ENCODE measurements around the gene RNF126. TPM values are rescaled to one million over a fixed set of nuclear protein-coding genes. Genes with fewer than 3 reads are reported as not detected.

The RNF126 gene
- 126 and 152 TPM in 2 replicates for total RNA-seq

GRCh38 chr19:662962-663681 lies at the start of gene RNF126:
TSS of gene RNF126 (minus strand) at chr19:663214. CDS start at chr19:663121, 93 bp downstream.

DNA sequence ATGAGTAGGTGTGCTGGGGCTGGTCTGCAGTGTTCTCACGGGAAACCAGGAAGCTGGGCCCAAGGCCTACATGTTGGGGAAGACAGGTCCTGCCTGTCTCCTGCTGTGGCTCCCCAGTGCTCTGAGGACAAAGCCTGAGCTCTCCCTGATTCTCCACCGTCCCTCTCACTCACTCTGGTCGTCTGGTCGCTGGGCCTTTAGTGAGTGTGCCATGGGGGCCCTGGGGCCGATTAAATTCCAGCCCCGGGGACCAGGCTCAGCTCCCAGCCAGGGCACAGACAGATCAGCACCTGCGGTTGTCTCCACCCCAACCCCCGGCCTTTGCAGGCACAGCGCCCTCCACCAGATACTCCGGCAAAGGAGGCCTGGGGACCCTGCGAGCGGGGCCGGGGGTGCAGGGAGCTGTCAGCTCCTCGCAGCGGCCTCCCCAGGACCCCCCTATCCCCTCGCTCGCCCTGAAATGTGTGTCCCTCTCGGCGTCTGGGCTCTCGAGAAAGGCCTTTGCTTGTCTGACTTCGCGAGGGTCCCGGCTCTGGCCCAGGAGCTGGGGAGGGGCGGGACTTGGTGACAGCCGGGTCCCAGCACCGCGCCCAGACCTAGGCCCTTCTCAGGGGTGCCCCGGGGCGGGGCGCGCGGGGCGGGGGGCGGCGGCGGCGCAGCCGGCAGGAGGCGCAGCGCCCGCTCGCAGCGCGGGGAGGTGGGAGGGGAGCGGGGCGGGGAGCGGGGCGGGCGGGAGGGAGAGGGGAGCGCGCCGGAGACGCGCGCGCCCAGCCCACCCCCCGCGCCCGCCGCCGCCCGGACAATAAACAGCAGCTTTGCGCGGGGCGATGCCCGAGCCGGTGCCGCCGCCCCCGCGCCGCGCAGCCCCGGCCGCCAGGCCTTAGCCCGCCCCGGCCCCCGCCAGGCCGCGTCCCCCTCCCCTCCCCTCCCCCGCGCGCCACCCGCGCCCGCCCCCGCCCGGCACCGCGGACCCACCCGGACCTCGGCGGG lies 45.4 kb upstream of the RNF126 start, which contains the start of gene PALM:
PALM (plus strand) TSS at position 782 of the 990 bp plus-strand sequence. CDS start 212 bp downstream, outside the sequence.

DNA sequence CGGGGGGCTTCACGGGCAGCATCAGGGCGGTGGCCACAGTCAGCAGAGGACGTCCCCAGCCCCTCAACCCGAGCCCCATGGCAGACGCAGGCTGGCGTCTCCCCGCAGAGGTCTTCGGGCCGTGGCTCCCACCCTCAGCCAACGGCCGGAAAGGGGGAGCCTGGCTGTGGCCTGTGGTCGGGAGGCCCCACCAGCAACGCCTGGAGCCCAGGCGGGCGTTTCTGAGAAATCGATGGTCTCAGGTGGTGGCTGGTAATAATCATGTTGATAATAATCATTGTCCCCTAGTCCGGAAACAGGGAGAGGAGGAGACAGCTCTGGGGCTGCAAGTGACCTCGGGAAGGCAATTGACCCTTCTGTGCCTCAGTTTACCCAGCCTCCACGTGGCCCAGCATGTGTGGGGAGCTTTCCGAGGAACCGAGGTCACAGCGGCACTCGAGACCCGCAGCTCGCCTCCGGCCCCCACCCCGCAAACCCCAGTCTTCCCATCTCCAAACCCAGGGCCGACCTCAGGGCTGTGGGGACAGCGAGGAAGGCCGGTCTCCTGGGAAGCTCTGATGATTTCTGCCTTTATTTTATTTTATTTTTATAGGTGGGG lies 32.4 kb upstream of the RNF126 start, which contains the start of gene PRSS57:
PRSS57 (minus strand) TSS at position 101 of the 598 bp plus-strand sequence; CDS start at position 79, 22 bp downstream.

GRCh38 chr19:676339-677105 lies 13.5 kb upstream of the RNF126 start, which contains the start of gene FSTL3:
TSS of gene FSTL3 (plus strand) at chr19:676392. CDS start at chr19:676424, 32 bp downstream.

DNA sequence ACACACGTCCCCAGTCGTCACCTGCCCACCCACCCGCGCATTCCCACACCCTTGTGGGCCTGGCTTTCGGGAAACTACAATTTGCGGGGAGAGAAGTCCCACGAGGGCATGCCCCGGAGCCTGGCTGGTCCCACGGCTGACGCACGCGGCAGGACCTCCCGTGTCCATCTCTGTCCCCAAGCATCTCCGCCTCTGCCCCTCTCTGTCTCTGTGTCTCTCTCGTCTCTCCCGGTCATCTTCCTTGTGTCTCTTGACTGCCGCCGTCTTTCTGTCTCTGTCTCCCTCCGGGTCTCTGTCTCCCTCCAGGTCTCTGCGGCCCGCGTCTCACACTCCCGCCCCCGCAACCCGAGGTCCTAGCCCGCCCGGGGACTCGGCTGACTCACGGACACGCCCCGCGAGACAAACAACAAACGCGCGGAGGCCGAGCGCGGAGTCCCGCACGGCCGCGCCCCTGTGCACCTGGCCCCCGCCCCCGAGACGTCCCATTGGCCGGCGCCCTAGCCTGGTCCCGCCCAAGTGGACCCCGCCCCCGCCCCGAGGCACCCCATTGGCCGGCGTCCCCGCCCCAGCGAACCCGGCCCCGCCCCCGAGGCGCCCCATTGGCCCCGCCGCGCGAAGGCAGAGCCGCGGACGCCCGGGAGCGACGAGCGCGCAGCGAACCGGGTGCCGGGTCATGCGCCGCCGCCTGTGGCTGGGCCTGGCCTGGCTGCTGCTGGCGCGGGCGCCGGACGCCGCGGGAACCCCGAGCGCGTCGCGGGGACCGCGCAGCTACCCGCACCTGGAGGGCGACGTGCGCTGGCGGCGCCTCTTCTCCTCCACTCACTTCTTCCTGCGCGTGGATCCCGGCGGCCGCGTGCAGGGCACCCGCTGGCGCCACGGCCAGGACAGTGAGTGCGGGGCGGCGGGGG lies 23.5 kb downstream of the RNF126 start, which contains the start of gene FGF22:
FGF22 (plus strand) TSS at position 627 of the 908 bp plus-strand sequence; CDS start at position 674, 47 bp downstream.

DNA sequence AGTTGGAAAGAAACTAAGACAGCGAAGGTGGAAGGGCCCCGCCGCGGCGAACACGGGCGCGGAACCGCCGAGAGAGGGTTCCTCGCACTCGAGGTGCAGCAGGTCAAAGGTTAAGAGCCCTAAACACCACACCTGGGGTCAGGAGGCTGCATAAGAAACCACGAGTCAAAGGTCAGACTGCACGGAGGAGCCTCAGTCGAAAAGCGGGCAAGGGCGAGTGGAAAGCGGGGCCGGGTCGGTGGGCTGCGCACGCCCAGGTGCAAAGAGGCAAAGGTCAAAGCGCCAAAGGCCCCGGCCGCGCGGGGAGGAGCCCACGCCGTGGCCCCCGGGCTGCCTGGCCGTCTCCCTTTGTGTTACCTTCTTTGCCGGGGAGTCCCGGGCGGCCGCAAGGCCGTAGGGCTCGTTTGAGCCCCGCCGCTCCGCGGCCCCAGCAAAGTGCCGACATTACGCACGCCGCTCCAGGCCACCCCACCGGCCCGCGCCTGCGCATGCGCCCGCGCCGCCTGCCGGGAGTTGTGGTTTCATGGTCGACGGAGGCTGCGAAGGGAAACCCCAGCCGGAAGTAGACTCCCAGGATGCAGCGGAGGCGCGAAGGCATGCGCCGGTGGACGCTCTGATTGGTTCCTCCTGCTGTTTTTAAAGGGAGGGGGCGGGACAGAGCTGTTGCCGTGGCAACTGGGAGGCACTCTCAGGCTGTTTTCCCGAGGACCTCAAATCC lies 29.8 kb downstream of the RNF126 start, which contains the start of gene POLRMT:
POLRMT (minus strand) TSS at position 470 of the 718 bp plus-strand sequence; CDS start at position 445, 25 bp downstream.

Other genes with a start within 250 kb of the RNF126 start
- gene SHC2, start 202.2 kb downstream of the RNF126 start, total RNA-seq = 0.08 TPM in 1 of 2 replicates, not detected in the other
- gene MADCAM1, start 166.7 kb downstream of the RNF126 start, total RNA-seq = not detected in 2 replicates
- gene TPGS1, start 155.7 kb downstream of the RNF126 start, total RNA-seq = 42.6 and 50.3 TPM in 2 replicates
- 105 and 109 TPM in 2 replicates for gene CDC34, start 131.5 kb downstream of the RNF126 start, total RNA-seq
- not detected in 2 replicates for gene GZMM, start 119.2 kb downstream of the RNF126 start, total RNA-seq
- 721 and 787 TPM in 2 replicates for gene BSG, start 90.6 kb downstream of the RNF126 start, total RNA-seq
- gene HCN2, start 73.3 kb downstream of the RNF126 start, total RNA-seq = 0.08 TPM in 1 of 2 replicates, not detected in the other
- 26.4 and 36.2 TPM in 2 replicates for gene POLRMT, start 29.7 kb downstream of the RNF126 start, total RNA-seq
- not detected in 2 replicates for gene FGF22, start 23.3 kb downstream of the RNF126 start, total RNA-seq
- 259 and 303 TPM in 2 replicates for gene FSTL3, start 13.2 kb upstream of the RNF126 start, total RNA-seq
- gene PRSS57, start 32.2 kb upstream of the RNF126 start, total RNA-seq = not detected in 2 replicates
- 0.11 TPM in 1 of 2 replicates, not detected in the other for gene PALM, start 45.7 kb upstream of the RNF126 start, total RNA-seq
- 7.2 and 12.6 TPM in 2 replicates for gene MISP, start 87.9 kb upstream of the RNF126 start, total RNA-seq
- gene PTBP1, start 134.2 kb upstream of the RNF126 start, total RNA-seq = 216 and 283 TPM in 2 replicates
- gene PLPPR3, start 158.7 kb upstream of the RNF126 start, total RNA-seq = 0.27 TPM in 1 of 2 replicates, not detected in the other
- gene AZU1, start 164.6 kb upstream of the RNF126 start, total RNA-seq = not detected in 2 replicates
- gene PRTN3, start 177.8 kb upstream of the RNF126 start, total RNA-seq = not detected in 2 replicates
- not detected in 2 replicates for gene ELANE, start 189.1 kb upstream of the RNF126 start, total RNA-seq
- 0.55 TPM in 1 of 2 replicates, not detected in the other for gene CFD, start 196.4 kb upstream of the RNF126 start, total RNA-seq
- gene MED16, start 230.0 kb upstream of the RNF126 start, total RNA-seq = 33.8 and 34.7 TPM in 2 replicates
- not detected in 2 replicates for gene RNU6-9, start 230.3 kb upstream of the RNF126 start, total RNA-seq